Activated T-cell treated with anti-CD3 and anti-CD28 coated beads, Interleukin-2, amount 50 U/mL, for 1 hour (primary cell): ENCODE measurements around the gene PDE6D.

ENCODE experiments used
- DNase-seq: peaks from one replicate; pipeline ENCODE4 v3.0.0-alpha.2; 2020

The PDE6D gene

GRCh38 chr2:231780909-231781797 is at the start of gene PDE6D:
TSS of gene PDE6D (minus strand) at chr2:231781282. CDS start at chr2:231781114, 168 bp downstream.
- DNase-seq: peak; percentile 98

- DNase-seq: no peak
Observed at GRCh38 chr2:231821908-231822307, 40.8 kb upstream of the PDE6D start.

GRCh38 chr2:231820786-231821303 is 39.8 kb upstream of the PDE6D start:
- no peak for DNase-seq

- DNase-seq: no peak
Observed at GRCh38 chr2:231819447-231820042, 38.5 kb upstream of the PDE6D start.

- no peak for DNase-seq
Observed at GRCh38 chr2:231816327-231817026, 35.4 kb upstream of the PDE6D start.

GRCh38 chr2:231810905-231811304 is 29.8 kb upstream of the PDE6D start:
- no peak for DNase-seq

GRCh38 chr2:231807020-231807419 is 25.9 kb upstream of the PDE6D start:
- no peak for DNase-seq

GRCh38 chr2:231803501-231804138 is 22.5 kb upstream of the PDE6D start:
- no peak for DNase-seq

- DNase-seq: peak; percentile 34
Observed at GRCh38 chr2:231800493-231801091, 19.5 kb upstream of the PDE6D start.

GRCh38 chr2:231795525-231796327 is 14.6 kb upstream of the PDE6D start:
- no peak for DNase-seq

- DNase-seq: no peak
Observed at GRCh38 chr2:231794383-231794782, 13.3 kb upstream of the PDE6D start.

- DNase-seq: no peak
Observed at GRCh38 chr2:231791107-231791506, 10.0 kb upstream of the PDE6D start.

GRCh38 chr2:231786917-231787292 is 5.8 kb upstream of the PDE6D start:
- DNase-seq: no peak

- DNase-seq: peak; percentile 84
Observed at GRCh38 chr2:231786177-231786916, 5.3 kb upstream of the PDE6D start, which contains the start of gene COPS7B. TSS of gene COPS7B (plus strand) at chr2:231786445. CDS start at chr2:231788571, 2,126 bp downstream.

- no peak for DNase-seq
Observed at GRCh38 chr2:231785822-231786176, 4.7 kb upstream of the PDE6D start.

GRCh38 chr2:231785413-231785812 is 4.3 kb upstream of the PDE6D start:
- DNase-seq: no peak

- DNase-seq: no peak
Observed at GRCh38 chr2:231781798-231782726, 980 bp upstream of the PDE6D start.

GRCh38 chr2:231780123-231780908 is 766 bp downstream of the PDE6D start:
- peak; percentile 25 for DNase-seq
